ENCODE measurements around the gene AGBL1. TPM values are rescaled to one million over a fixed set of nuclear protein-coding genes. Genes with fewer than 3 reads are reported as not detected.

Gene AGBL1
- total RNA-seq = under 1 TPM in 1 of 7 donors, not detected in 6; under 0.01 TPM
- under 1 TPM in 1 of 2 donors, not detected in 1; 0.02 TPM for polyA plus RNA-seq
- long read RNA-seq, donor 1 = 0 reads
- long read RNA-seq, donor 2 = 0 reads
- long read RNA-seq, donor 3 = 0 reads

DNA sequence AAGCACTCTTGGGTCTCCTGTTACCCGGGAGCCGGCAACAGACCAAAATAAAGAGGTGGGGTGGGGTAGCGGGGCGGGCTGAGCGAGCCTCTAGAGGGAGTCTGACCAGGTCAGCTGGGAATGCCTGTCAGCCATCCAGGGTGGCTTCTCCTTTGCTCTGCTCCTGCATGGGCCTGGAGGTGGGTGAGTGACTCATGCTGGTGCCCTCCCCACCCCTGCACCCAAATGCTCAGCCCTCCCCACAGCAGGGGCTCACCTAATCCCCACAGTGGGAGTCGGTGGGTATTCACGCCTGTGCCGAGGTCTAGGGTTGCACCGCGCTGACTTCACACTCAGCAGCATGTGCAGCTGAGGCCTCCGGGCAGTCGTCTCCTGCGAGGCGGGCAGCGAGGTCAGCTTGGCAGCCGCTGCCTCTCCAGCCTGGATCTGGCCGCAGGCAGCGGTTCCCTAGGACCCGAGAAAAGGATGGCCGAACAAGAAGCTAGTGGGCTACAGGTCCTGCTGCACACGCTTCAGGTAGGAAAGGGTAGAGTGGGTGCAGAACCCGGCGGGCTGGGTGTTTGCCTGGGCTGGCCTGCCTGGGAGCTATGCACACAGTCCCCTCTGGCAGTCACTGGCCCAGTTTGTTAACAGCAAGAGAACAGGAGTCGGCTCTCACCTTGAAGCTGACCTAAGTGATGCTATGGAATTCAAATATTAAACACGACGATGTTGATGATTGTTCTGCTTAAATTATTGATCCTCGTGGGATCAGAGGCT lies at the start of gene AGBL1:
Gene AGBL1, plus strand, starts transcription at position 364 of the 759 bp plus-strand sequence.
- Histone ChIP-seq H3K9me3 (no peaks in the 10 kb centered on the region), H3K27me3 (no peaks in the 10 kb centered on the region), H3K4me1 (ENCODE audit: insufficient read depth) (no peaks in the 10 kb centered on the region), H3K27ac (no peak within 1 kb of the TSS), H3K4me3 (no peak within 1 kb of the TSS), H3K36me3 (no peaks in the 10 kb centered on the region)
- WGBS, 3 donors = 64 to 73% (median 66%) methylated on average over 27 of the region's 27 CpGs
- DNase-seq = no peak
- TF ChIP-seq EP300 (IDR thresholded peaks at IDR 0.05) = no peak
- no peak for TF ChIP-seq POLR2A (IDR thresholded peaks at IDR 0.05)
- TF ChIP-seq, protein P1, sequence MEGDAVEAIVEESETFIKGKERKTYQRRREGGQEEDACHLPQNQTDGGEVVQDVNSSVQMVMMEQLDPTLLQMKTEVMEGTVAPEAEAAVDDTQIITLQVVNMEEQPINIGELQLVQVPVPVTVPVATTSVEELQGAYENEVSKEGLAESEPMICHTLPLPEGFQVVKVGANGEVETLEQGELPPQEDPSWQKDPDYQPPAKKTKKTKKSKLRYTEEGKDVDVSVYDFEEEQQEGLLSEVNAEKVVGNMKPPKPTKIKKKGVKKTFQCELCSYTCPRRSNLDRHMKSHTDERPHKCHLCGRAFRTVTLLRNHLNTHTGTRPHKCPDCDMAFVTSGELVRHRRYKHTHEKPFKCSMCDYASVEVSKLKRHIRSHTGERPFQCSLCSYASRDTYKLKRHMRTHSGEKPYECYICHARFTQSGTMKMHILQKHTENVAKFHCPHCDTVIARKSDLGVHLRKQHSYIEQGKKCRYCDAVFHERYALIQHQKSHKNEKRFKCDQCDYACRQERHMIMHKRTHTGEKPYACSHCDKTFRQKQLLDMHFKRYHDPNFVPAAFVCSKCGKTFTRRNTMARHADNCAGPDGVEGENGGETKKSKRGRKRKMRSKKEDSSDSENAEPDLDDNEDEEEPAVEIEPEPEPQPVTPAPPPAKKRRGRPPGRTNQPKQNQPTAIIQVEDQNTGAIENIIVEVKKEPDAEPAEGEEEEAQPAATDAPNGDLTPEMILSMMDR (IDR thresholded peaks at IDR 0.05) = no peak
- intact Hi-C loops (cut with DNase I) = no loop called here

DNA sequence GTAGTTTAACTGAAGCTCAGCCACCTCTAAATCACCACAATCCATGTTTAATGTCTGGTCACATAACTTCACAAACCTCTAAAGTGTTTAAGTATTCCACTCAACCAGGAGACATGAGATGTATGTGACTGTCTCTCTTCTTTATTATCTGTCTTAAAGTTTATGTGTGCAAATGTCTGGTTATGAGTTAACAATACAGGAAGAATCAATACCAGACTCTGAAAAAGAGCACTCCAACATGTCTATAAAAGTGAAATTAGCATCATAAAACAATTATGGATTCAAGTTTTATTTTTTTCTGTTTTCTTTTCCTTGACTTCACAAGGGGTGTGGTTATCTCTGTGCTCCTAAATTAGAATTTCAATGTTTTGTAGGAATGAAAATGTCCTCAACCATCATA lies 44.8 kb upstream of the AGBL1 start:
- no peaks in the 10 kb centered on the region for H3K4me1 ChIP-seq (ENCODE audit: insufficient read depth)
- H3K36me3 ChIP-seq = no peaks in the 10 kb centered on the region
- H3K27ac ChIP-seq = no peak overlapping the region
- intact Hi-C loops (cut with DNase I) = no loop called here
- no peak overlapping the region for H3K4me3 ChIP-seq
- TF ChIP-seq POLR2A (IDR thresholded peaks at IDR 0.05) (no peak), EP300 (IDR thresholded peaks at IDR 0.05) (no peak)
- TF ChIP-seq, protein P1 (IDR thresholded peaks at IDR 0.05) = no peak
- H3K27me3 ChIP-seq = no peaks in the 10 kb centered on the region
- DNase-seq = no peak
- H3K9me3 ChIP-seq = no peaks in the 10 kb centered on the region

DNA sequence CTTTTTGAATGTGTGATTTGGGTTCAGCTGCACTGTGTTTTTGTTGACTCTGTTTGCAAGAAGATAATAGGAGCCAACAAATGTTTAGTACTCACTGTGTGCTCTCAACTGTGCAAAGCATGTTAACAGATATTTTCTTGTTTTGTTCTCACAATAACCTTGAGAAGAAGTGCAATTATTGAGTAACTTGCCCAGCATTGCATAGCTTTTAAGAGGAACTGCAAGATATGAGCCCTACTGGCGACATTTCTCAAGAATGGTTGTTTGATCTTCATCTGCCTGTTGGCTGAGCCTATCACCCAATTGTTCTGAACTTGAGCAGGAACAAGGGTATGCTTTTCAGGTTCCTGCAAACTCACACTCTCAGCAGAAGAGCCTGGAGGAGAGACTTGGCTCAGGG lies 43.4 kb upstream of the AGBL1 start:
- H3K36me3 ChIP-seq = no peaks in the 10 kb centered on the region

DNA sequence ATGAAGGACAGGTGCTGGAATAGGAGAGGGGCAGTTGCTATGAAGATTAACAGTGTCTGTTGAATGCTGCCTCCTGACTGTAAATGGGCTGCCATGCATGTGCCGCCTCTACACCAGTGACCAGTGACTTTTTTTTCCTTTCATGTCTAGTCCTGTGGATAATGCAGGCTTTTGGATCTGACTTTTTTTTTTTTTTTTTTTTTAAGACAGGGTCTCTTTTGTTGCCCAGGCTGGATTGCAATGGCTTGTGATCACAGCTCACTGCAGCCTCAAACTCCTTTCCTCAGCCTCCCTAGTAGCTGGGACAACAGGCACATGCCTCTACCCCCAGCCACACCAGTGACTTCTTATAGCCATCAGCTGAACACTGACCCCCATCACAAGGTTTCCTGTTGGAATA lies 41.2 kb upstream of the AGBL1 start:
- WGBS, 3 donors = 95 to 97% (median 95%) methylated on average over 1 of the region's 1 CpG
- no peaks in the 10 kb centered on the region for H3K36me3 ChIP-seq
- no peaks in the 10 kb centered on the region for H3K4me1 ChIP-seq (ENCODE audit: insufficient read depth)
- H3K9me3 ChIP-seq = no peaks in the 10 kb centered on the region
- H3K27ac ChIP-seq = no peak overlapping the region
- no peak overlapping the region for H3K4me3 ChIP-seq
- intact Hi-C loops (cut with DNase I) = no loop called here
- DNase-seq = no peak
- H3K27me3 ChIP-seq = no peaks in the 10 kb centered on the region
- TF ChIP-seq EP300 (IDR thresholded peaks at IDR 0.05) = no peak
- TF ChIP-seq, protein P1 (IDR thresholded peaks at IDR 0.05) = no peak
- TF ChIP-seq POLR2A (IDR thresholded peaks at IDR 0.05) = no peak

More for the DNA sequence above, 43.4 kb upstream of the AGBL1 start:
- H3K4me1 ChIP-seq (ENCODE audit: insufficient read depth) = no peaks in the 10 kb centered on the region
- TF ChIP-seq, protein P1 (IDR thresholded peaks at IDR 0.05) = no peak
- no peak for TF ChIP-seq POLR2A (IDR thresholded peaks at IDR 0.05)
- no peak for TF ChIP-seq EP300 (IDR thresholded peaks at IDR 0.05)
- no peaks in the 10 kb centered on the region for H3K27me3 ChIP-seq
- H3K27ac ChIP-seq = no peak overlapping the region
- no peak for DNase-seq
- 47 to 70% (median 62%) methylated on average over 1 of the region's 1 CpG for WGBS, 3 donors
- H3K4me3 ChIP-seq = no peak overlapping the region
- no peaks in the 10 kb centered on the region for H3K9me3 ChIP-seq
- intact Hi-C loops (cut with DNase I) = no loop called here
